Loucy (cell line): ENCODE results near the gene TMEM272.

Experiments
- CTCF ChIP-seq: fragments of 200-600 bp; sonication (generic); conservative IDR thresholded peaks from 2 replicates; pipeline ENCODE4 v1.5.1; 2014; ENCODE audit warnings: mild to moderate bottlenecking, antibody characterized with exemption, low read length
- EZH2phosphoT487 ChIP-seq: fragments of 200-600 bp; IDR thresholded peaks from 2 replicates; pipeline ENCODE4 v1.6.1; 2018; ENCODE audit warnings: antibody characterized with exemption, mild to moderate bottlenecking, moderate library complexity, borderline replicate concordance

- TF ChIP-seq CTCF (no peak), EZH2phosphoT487 (no peak)
Measured at GRCh38 chr13:51873837-51874236, 28.9 kb upstream of the TMEM272 start.
